NOMO-1 (cell line): Measurements from ENCODE around the gene METTL1.
"Not testable (repeated sequence)": the region's sequence is repeated elsewhere in the genome, so short reads cannot be mapped to it uniquely, and the experiment has no call there.

ENCODE experiments used
- DNase-seq, 2 experiments: peaks; one replicate each; lab custom pipeline; 2025; ENCODE audit not compliant: unreplicated experiment in 2 of 2; lab: John Stamatoyannopoulos, UW

Gene METTL1

GRCh38 chr12:57726151-57726883 is 45.6 kb downstream of the METTL1 start:
- no peak for DNase-seq

GRCh38 chr12:57725851-57726150 is 46.1 kb downstream of the METTL1 start:
- DNase-seq = no peak

DNA sequence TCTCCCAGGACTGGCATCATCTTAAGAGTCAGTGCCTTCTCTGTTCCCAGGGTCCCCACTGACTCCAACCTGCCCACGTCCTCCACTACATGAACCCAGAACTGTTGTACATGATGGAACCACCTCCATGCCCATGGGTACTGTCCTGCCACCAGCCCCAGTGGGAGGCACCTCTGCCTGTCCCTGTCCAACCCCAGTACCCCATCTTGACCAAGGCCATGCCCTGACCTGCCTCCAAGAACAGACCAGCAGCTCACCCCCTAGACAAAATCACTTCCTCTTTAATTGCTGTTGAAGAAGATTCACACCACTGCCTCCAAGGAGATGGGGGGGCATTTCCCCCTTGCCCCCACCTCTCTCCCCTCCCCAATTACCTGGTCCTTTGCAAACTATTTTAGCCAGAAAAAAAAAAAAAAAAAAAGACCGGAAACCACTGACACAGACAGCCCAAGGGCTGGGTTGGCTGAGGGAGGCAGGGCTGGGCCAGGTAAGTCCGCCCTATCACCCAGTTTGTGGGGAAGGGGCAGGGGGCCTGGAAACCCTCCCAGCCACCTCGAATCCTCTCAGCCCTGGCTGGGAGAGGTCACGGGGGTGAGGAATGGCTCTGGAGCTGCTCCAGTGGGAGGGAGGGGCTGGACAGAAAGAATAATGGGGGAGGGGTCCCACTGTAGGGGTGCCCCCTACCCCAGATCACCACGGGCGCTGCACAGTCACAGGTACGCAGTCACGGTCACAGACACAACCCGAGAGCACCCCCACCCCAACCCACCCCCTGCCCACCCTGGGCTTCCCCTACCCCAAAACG is 46.8 kb downstream of the METTL1 start:
- no peak for DNase-seq

DNA sequence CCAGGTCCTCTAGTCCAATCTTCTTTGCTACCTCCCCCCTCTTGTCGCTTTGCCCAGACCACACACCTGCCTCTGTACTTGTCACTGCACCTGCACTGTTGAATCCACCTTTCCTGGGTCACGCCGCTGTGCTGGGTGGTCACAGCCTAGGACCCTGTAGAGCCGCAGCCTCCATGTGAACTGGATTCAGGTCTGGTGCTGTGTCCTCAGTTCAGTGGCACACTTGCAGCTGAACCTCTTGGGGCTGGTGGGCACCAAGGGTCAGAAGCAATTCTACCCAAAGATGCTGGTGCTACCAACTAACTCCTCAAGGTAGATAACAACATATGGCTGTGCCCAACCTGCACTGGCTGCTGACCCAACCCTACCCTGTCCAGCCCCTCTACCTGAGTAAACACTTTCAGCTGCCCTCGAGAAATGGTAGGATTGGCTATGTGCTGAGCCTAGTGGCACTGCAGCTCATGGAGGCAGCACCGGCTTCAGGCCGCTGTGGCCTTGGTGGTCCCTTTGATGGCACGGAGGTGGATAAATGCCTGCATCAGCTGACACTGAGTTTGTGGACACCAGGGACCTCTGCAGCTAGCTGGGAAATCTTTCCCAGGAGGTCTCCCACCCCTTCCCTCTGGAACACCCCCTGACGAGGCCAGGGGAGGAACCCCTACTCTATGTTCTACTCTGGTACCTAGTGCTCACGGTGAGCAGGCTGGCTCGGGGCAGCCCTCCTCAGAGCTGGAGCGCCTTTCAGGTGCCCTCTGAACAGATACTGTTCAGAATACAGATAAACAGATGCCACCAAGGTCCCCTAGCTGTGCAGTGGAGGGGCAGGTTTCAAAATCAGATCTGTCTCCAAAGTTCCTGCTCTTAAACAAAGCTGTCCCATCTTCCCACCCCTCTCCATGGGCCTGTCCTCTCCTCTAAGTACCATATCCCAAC is 47.6 kb downstream of the METTL1 start:
- no peak for DNase-seq

DNA sequence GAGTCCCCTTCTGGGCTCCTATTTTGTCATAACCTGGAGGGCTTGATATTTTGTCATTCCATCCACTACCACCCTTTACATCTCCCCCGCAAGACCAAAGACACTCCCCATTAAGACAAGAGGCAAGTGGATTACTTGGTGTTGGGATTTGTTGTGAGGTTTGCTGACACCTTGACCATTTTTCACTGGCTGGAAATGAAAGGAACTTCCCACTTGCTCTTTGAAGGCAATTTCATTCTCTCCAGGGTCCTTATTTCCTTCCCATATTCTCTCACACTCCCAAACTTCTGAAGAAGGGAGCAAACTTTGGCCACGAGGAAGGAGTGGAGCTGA is 48.3 kb downstream of the METTL1 start:
- no peak for DNase-seq

- DNase-seq = no peak
These were observed 48.9 kb downstream of the METTL1 start for GRCh38 chr12:57722716-57723629.

DNA sequence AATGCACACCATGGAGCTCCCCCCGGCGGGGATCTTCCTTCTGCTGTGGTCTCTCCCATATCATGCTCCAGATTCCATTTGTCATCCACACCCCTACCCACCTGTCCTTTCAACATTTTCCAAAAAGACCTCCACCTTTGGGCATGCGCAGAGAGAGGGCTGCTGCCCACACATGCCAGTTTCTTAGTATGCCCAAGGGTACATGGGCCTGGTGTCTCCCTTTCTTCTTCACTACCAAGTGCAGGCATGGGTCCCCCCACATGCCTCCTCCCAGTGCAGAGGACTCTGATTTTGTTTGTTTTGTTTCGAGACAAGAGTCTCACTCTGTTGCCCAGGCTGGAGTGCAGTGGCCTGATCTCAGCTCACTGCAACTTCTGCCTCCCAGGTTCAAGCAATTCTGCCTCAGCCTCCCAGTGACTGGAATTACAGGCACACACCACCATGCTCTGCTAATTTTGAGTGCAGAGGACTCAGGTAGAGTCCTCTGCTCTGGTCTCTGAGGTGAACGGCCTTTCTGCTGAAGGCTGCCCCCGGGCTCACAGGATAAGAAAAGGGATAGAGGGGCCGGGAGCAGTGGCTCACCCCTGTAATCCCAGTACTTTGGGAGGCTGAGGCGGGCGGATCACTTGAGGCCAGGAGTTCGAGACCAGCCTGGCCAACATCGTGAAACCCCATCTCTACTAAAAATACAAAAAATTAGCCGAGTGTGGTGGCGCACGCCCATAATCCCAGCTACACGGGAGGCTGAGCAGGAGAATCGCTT is 49.9 kb downstream of the METTL1 start:
- not testable (repeated sequence) for DNase-seq

GRCh38 chr12:57720606-57721595 is 51.0 kb downstream of the METTL1 start:
- DNase-seq = no peak

DNA sequence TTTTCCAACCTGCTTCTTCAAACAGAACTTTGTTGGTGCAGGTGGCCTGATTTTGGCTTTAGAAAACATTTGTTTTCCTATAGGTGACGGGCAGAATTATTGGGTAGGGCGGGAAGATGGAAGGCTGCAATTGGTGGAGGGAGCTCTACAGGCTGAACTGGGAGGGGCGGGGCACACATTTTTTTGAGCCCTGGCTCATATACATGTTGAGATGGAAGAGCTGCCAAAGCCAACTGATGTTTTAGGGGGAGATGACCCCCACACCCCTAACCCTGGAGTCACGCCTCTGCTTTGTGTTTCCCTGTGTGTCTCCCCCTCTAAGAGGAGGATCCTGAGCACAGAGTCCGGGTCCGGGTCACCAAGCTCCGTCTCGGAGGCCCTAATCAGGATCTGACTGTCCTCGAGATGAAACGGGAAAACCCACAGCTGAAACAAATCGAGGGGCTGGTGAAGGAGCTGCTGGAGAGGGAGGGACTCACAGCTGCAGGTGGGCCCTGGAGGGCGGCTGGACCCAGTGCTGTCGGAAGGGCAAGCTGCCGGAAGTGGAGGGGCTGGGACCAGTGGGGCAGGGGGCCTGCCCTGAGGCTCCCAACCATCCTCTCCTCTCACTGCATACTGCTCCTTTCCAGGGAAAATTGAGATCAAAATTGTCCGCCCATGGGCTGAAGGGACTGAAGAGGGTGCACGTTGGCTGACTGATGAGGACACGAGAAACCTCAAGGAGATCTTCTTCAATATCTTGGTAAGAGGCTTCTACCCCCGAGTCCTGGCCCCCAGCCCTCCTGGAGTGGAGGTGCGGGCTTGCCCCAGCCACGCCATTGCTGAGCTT is 51.9 kb downstream of the METTL1 start:
- no peak for DNase-seq

DNA sequence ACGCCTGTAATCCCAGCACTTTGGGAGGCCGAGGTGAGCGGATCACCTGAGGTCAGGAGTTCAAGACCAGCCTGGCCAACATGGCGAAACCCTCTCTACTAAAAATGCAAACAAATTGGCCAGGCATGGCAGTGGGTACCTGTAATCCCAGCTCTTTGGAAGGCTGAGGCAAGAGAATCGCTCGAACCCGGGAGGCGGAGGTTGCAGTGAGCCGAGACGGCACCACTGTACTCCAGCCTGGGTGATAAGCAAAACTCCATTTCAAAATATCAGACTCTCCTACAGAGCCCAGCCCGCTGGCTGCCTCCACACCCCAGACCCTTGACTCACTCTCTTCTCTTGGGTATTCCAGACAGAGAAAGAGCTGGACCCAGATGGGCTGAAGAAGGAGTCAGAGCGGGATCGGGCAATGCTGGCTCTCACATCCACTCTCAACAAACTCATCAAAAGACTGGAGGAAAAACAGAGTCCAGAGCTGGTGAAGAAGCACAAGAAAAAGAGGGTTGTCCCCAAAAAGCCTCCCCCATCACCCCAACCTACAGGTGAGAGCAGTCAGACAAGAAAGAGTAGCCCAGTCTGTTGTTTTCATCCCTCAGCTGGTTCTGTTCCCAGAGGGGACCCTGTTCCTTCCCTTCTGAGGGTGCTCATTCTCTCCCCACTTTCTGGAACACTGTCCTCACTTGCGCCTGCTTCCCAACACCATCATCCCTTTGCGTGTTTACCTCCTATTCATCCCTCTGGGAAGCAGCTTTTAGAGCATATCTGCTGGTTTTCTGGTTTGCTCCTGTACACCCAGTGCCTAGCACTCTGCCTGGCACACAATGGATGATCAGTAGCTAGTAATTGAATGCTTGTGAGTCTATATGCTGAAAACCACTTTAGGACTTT is 53.0 kb downstream of the METTL1 start:
- no peak for DNase-seq
